ENCODE results near the gene ARHGAP12.

GRCh38 chr10:31864834-31865518 is 63.7 kb downstream of the ARHGAP12 start:
- TF ChIP-seq CTCF (IDR thresholded peaks at IDR 0.05; ENCODE audit: insufficient read depth, low read length) (no peak), REST (IDR thresholded peaks at IDR 0.05; ENCODE audit: insufficient replicate concordance, low read depth) (no peak), POLR2AphosphoS5 (IDR thresholded peaks at IDR 0.05; ENCODE audit: low read depth) (no peak), GABPA (IDR thresholded peaks at IDR 0.05; ENCODE audit: low read depth) (no peak), SPI1 (IDR thresholded peaks at IDR 0.05; ENCODE audit: borderline replicate concordance, low read depth) (no peak)
